Peyer's patch (tissue), 4 donors: ENCODE measurements around the gene TSPAN6.

ENCODE experiments used
- POLR2A ChIP-seq, 2 donors: fragments of 450-650 bp; IDR thresholded peaks; one replicate each; pipeline ENCODE4 v1.5.1; 2017; ENCODE audit warnings: antibody characterized with exemption in 2 of 2, mild to moderate bottlenecking in 2 of 2, moderate library complexity in 2 of 2
- TF ChIP-seq, protein P1 (sequence below), 6 experiments: fragments of 450-650 bp in 4 of 6; fragments of 200-600 bp in 2 of 6; sonication (generic) in 1 of 6; IDR thresholded peaks; one replicate each; pipeline ENCODE4 v1.5.1; 2017 to 2019; ENCODE audit warnings: antibody characterized with exemption in 6 of 6, mild to moderate bottlenecking in 3 of 6, moderate library complexity in 1 of 6

DNA sequence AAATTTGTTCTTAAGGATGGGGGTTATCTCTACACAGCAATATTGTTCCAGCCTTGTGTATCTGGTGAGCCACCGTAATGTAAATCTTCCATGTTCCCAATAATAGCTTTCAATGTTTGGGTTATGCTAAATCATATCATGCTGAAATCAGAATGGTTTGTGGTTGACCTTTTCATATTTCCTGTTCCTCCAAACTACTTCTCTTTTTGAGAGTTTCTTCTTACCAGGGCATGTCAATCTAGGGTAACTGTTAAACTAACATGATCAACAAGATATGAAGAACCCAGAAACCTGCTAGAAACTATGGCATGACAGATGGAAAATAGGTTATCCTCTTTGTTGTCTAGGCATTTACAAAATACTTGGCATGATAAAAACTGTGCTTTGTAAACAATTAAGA, 29.9 kb downstream of the TSPAN6 start:
- TF ChIP-seq, protein P1, sequence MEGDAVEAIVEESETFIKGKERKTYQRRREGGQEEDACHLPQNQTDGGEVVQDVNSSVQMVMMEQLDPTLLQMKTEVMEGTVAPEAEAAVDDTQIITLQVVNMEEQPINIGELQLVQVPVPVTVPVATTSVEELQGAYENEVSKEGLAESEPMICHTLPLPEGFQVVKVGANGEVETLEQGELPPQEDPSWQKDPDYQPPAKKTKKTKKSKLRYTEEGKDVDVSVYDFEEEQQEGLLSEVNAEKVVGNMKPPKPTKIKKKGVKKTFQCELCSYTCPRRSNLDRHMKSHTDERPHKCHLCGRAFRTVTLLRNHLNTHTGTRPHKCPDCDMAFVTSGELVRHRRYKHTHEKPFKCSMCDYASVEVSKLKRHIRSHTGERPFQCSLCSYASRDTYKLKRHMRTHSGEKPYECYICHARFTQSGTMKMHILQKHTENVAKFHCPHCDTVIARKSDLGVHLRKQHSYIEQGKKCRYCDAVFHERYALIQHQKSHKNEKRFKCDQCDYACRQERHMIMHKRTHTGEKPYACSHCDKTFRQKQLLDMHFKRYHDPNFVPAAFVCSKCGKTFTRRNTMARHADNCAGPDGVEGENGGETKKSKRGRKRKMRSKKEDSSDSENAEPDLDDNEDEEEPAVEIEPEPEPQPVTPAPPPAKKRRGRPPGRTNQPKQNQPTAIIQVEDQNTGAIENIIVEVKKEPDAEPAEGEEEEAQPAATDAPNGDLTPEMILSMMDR (IDR thresholded peaks at IDR 0.05) = no peak
- no peak for TF ChIP-seq POLR2A (IDR thresholded peaks at IDR 0.05)
